CD4-positive, alpha-beta T cell treated with Interleukin-12 subunit alpha and Interleukin-12 subunit beta, for 1 hour (primary cell): ENCODE data around the gene TOM1.
A peak's percentile ranks its signal among the peaks of the same experiment; 100 is the strongest.
"Not testable (repeated sequence)": the region's sequence is repeated elsewhere in the genome, so short reads cannot be mapped to it uniquely, and the experiment has no call there.

Experiments used
- DNase-seq: peaks from one replicate; pipeline ENCODE4 v3.0.0-alpha.2; 2020

The TOM1 gene

DNA sequence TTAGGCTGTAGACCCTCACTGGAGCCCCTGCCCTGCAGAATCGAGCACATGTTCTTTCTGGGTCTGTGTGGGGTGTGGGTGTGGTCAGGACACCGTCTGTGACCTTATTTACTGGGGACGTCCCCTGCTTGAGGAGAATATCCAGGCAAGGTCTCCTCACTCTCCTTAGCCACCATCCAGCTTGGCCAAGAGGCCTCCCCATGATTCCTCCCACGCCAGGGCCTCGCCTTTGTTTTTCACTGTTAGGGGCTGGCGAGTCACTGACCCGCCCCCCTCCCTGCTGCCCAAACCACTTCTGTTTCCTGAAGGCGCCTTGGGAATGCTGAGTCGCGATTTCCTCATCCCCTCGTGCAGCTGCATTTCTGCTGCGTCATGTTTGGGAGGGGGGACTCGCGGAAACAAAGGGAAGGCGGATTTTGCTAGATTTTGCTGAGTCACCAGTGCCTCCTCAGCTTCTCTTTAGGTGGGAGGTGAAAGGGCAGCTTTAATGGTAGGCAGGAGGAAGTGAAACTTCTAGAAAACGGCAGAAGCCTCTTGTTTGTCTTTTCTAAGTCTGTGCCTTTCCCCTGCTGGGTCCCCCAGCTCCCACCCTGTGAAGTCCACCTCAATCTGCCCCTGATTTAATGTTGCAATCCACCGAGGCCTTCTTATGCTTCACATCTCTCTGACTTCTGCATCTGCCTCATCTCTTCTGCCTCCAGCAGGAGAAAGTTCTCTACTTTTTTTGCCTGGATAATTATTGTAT is 77.2 kb downstream of the TOM1 start:
- peak; percentile 48 for DNase-seq

DNA sequence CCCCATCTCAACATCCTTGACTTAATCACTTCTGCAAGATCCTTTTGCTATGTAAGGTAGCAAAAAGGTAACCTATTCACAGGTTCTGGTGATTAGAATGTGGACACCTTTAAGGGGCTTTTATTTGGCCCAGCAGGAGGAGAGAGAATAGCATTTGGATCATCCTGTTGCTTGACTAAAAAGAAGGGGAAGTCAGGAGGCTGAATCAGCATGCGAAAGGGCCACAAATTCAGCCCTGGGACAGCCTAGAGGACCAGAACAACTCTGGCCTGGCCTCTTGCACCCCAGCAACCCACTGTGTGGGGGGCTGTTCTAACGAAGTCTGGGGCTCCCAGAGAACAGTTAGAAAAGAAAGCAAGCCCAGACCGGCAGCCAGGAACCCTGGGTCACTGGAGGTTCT is 78.0 kb downstream of the TOM1 start:
- DNase-seq: no peak

DNA sequence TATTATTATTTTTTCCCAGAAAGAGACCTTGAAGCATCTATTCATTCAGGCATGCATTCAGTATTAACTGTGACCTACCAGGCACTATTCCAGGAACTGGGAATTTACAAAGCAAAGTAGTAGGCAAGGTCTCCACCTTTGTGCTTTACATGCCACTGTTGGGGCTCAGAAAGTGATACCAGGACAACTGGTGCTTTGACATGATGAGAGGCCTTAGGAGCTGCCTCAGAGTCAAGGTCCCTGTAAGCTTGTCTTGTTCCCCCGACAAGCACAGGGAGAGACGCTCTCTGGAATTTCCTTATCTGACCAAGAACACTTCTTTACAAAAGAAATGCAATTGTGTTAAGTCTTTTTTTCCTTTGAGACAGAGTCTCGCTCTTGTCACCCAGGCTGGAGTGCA is 78.9 kb downstream of the TOM1 start:
- no peak for DNase-seq

DNA sequence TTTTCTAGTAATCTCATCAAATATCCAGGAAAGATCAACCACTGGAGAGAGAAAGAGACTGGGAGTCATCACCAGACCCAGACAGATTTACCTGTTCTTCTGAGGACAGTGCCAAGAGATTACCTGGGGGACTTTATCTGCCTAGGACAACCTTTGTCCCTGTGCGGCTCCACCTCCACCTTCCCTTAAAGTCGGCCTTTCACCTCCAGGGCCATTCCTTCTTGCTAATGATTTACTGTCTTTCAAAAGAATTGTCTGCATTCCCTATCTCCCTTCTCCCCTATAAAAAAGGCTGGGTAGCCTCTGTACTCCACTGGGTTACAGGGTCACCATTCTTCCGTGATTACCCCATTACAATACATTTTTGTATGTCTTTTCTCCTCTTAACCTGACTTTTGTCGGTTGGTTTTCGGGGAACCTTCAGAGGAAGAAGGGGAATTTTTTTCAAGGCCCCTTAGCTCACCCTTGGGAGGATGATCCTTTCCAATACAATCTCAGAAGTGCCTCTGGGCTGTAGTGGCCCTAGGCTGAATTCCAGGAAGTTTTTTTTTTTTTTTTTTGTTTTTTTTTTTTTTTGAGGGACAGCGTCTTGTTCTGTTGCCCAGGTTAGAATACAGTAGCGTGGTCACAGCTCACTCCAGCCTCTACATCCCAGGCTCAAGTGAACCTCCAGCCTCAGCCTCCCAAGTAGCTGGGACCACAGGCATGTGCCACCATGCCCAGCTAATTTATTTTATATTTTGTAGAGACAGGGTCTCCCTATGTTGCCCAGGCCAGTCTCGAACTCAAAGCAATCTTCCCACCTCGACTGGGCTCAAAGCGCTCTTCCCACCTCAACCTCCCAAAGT is 79.7 kb downstream of the TOM1 start:
- DNase-seq: no peak

DNA sequence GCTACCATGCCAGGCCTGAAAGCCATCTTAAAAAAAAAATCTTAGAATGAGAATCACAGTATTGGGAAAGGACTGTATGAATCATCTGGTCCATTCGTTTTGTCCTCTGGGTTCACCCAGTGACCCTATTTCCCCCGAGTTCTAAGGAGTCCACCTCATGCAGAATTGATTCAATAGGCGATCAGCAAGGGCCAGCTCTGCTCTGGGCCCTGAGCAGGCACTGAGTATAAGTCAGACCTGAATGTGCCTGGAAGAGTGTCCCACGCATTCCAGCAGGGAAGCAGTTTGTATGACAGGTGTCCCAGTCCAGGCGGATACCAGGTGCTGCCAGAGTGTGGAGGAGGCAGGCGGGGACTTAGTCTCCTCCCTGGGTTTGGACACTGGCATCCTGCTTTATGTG is 80.3 kb downstream of the TOM1 start:
- DNase-seq: no peak

DNA sequence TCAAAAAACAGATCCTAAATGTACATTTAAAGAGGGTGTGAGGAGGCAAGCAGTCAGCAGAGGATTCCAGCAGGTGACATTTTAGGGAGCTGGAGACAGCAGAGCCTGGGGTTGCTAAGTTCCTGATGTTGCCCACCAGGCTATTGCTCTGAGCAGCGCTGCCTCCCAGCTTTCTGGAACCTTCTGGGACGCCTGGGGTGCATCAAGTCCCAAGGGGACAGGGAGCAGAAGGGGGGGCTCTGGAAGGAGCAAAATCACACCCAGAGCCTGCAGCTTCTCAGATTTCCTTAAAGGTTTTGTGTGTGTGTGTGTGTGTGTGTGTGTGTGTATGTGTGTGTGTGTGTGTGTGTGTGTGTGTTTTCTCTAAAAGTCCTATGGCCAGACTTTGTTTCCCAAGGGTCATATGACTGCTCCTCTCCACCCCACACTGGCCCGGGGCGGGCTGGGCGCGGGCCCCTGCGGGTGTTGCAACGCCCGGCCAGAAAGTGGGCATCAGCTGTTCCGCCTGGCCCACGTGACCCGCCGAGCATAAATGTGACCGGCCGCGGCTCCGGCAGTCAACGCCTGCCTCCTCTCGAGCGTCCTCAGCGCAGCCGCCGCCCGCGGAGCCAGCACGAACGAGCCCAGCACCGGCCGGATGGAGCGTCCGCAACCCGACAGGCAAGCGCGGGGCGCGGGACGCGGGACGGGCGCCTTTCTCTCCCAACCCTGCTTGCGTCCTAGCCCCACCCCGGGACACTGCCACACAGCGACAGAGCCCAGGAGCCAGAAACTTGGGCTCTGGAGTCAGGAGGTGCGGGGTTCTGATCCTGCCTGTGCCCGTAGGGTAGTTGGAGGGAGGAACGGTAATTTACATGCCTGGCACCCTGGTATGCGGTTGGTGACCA is 81.1 kb downstream of the TOM1 start, which contains the start of gene HMOX1:
Gene HMOX1, plus strand, starts transcription at position 560 of the 887 bp plus-strand sequence. Its CDS starts 78 bp downstream, at position 638.
- DNase-seq: peak; percentile 57

DNA sequence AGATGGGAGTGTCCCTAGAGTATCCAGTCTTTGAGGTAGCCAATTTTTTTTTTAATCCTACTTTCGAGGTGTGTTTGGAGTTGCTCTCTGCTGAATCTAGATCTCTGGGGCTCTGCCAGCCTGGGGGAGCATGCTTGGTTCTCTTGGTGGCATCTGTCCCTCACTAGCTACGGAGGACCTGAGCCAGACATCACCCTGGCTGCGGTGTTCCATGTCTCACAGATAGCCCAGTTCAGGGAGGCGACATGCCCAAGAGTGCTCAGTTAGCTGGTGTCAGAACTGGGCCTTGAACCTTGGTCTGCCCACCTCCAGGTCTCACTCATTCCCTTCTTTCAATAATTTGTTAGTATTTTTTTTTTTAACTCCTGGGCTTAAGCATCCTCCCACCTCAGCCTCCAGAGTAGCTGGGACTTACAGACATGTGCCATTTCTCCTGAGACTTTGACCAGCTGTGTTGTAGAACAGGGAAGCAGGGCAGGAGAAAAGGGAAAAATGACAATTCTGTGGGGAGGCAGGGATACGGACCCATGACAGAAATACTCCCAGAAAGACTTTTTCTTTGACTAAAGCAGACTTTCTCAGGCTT is 81.8 kb downstream of the TOM1 start:
- no peak for DNase-seq

DNA sequence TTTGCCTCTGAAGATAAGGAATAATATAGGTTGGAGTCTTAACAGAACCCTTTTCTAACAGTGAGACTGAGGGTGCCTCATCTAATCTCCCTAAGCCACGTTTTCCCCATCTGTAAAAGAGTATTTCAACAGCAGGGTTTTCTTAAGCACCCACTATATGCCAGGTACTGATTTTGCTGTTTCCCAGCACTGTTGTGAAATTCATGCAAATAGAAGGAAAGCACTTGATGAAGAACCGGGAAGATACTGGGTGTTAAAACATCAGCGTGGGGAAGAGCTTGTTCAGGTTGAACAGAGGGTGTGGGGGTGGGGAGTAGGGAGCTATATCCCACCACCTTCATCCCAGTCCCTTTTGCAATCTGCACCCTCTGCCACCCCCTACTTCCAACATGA is 84.0 kb downstream of the TOM1 start:
- no peak for DNase-seq

DNA sequence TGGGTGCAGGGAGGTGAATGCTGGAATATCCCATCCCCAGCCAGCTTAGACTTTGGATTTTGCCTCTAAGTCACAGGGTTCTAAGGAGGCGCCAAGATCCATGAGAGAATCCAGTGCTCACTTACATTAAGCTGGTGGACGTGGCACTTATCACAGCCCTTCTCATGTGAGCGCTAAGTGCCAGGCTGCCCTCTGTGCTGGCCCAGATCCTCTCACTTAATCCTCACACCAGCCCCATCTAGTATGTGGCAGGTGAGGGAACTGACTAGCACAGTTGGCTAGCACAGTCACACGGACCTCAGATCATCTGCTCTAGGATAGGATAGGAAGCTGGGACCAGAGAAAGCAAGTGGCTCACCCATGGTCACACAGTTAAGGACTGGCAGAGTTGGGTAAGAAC is 84.8 kb downstream of the TOM1 start:
- no peak for DNase-seq

DNA sequence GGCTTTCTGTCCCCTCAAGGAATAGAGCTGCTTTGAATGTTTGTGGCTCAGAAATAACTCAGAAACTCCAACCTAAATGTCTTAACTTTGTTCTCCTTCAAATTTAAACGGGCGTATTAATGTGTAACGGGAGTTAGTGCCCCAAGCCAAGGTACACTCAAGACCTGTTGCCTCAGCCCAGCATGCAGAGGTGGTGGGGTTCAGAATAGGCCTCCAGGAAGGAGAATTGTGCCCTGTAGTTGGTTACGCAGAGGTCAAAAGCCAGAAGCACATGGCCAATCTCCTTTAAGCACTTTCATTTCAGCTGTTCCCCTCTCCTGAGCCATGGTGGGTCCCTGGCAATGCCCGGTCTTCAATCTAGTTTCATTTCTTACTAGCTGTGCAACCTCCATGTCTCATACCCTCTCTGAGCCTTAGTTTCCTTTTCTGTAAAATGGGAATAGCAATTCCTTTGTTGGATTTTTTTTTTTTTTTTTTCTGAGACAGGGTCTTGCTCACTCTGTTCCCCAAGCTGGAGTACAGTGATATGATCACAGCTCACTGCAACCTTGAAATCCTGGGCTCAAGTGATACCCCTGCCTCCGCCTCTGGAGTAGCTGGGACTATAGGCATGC is 85.4 kb downstream of the TOM1 start:
- no peak for DNase-seq

DNA sequence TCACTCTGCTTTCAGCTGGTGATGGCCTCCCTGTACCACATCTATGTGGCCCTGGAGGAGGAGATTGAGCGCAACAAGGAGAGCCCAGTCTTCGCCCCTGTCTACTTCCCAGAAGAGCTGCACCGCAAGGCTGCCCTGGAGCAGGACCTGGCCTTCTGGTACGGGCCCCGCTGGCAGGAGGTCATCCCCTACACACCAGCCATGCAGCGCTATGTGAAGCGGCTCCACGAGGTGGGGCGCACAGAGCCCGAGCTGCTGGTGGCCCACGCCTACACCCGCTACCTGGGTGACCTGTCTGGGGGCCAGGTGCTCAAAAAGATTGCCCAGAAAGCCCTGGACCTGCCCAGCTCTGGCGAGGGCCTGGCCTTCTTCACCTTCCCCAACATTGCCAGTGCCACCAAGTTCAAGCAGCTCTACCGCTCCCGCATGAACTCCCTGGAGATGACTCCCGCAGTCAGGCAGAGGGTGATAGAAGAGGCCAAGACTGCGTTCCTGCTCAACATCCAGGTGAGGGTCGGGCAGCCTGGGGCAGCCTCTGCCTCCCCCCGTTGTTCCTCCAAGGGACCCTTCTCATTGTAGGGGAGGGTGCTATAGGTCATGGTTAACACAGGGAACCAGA is 87.1 kb downstream of the TOM1 start:
- DNase-seq: no peak

DNA sequence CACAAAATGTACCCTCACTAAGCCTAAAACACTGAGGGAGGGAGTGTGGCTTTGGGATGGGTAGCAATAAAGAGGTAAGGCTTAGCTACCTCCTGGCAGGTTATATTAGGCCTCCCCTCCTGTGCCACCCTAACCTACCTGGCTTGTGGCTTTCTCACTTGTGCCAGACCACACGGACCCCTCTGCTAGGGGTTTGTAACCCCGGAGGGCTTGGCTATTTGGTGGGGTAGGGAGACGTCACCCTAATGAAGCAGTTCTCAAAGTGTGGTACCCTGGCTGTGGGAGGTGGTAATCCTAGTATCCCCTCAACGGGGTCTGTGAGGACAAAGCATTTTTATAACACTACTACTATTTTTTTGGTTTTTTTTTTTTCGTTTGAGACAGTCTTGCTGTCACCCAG is 91.2 kb downstream of the TOM1 start:
- no peak for DNase-seq

DNA sequence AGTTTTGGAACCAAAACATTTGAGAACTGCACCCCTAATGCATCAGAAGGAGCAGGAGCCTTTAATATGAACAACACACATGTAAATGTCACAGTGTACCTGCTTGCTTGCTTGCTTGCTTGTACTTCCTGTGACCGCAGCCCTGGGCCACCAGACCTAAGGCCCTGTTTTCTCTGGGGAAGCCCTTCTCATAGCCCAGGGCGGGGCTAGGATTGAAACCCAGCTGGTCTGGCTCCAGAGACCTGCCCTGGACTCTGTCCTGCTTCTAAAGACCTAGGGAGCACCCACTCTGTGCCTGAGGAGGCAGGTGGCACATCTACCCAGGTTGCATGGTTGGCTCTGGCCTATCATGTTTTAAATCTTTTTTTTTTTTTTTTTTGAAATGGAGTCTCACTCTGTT is 92.7 kb downstream of the TOM1 start:
- no peak for DNase-seq

DNA sequence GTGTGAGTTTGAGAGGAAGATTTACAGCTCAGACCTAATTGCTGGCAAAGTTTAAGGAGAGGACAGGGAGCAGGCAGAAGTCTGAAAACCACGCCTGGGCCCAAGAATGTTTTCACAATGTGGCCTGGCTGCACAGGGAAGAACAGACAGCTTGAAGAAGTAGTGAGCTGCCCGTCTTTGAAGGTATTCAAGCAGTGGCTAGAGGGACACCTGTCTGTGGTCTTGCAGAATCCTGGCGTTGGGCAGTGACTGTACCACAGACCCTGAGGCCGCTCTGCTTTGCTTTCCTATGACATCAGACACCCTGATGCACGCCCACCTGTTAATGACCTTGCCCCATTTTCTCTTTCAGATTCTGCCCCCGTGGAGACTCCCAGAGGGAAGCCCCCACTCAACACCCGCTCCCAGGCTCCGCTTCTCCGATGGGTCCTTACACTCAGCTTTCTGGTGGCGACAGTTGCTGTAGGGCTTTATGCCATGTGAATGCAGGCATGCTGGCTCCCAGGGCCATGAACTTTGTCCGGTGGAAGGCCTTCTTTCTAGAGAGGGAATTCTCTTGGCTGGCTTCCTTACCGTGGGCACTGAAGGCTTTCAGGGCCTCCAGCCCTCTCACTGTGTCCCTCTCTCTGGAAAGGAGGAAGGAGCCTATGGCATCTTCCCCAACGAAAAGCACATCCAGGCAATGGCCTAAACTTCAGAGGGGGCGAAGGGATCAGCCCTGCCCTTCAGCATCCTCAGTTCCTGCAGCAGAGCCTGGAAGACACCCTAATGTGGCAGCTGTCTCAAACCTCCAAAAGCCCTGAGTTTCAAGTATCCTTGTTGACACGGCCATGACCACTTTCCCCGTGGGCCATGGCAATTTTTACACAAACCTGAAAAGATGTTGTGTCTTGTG is 93.7 kb downstream of the TOM1 start:
- no peak for DNase-seq

DNA sequence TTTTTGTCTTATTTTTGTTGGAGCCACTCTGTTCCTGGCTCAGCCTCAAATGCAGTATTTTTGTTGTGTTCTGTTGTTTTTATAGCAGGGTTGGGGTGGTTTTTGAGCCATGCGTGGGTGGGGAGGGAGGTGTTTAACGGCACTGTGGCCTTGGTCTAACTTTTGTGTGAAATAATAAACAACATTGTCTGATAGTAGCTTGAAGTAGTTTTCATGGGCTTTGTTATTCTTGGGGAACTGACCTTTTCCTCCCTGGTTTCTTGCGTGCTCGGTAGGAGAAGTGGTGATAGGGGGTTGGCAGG is 94.3 kb downstream of the TOM1 start:
- no peak for DNase-seq

DNA sequence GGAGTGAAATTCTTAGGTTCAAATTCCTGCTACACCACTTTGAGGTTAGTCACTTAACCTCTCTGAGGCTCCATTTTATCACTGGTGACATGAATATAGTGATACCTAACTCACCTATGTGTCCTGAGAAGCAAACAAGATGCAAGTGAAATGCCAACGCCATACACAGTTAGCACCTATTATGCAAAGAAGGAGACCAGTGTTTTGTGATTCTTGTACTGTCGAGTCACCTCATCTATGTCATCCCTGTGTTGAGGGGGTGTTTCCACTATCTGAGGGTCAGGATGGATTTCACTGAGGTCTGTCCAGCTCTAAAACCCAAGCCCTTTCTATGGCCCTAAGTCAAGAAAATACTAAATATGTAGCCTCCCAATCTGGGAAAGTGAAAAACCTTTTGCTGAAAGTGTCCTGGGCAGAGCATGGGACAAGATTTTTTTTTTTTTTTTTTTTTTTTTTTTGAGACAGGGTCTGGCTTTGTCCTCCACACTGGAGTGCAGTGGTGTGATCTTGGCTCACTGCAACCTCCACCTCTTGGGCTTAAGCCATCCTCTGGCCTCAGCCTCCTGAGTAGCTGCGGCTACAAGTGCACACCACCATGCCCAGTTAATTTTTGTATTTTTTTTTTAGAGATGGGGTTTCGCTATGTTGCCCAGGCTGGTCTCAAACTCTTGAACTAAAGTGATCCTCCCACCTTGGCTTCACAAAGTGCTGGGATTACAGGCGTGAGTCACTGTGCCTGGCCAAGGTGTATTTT is 95.3 kb downstream of the TOM1 start:
- DNase-seq: no peak

DNA sequence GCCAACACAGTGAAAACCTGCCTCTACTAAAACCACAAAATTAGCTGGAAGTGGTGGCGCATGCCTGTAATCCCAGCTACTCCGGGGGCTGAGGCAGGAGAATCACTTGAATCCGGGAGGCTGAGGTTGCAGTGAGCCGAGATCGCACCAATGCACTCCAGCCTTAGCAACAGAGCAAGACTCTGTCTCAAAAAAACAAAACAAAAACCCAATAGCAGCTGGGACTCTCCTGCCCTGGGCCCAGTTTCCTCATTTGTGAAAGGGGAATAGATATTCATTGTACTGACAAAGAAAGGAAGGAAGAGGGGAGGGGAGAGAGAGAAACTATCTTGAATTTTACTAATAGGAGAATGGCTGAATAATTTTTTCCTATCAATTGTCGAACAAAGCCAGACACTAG is 96.9 kb downstream of the TOM1 start:
- not testable (repeated sequence) for DNase-seq

DNA sequence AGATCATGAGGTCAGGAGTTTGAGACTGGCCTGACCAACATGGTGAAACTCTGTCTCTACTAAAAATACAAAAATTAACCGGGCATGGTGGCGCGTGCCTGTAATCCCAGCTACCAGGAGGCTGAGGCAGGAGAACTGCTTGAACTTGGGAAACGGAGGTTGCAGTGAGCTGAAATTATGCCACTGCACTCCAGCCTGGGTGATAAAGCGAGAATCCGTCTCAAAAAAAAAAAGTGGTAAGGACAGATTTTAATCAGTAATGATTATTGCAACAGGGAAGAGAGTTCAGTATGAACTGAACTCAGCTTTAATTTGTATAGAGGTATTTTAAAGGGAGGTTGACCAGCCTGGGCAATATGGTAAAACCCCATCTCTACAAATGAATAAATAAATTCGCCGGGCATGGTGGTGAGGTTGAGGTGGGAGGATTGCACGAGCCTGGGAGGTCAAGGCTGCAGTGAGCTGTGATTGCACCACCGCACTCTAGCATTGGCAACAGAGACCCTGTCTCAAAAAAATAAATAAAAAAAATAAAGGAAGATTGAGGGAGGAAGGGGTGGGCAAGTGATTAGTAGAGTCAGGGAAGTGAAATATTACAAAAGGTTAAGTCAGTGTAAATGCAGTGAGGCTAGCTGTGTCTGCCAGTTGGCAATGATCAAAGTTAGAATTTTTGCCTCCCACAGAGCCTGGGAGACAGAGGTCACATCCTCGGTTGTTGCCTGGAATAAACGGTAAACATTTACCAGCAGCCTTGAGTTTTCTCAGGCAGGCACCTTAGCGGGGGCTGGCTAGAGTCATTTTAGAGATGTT is 97.6 kb downstream of the TOM1 start:
- no peak for DNase-seq
